K562 (cell line): ENCODE data around the gene PARP11. TPM values are rescaled to one million over a fixed set of nuclear protein-coding genes. Genes with fewer than 3 reads are reported as not detected.

Experiments
- MCM3 ChIP-seq: fragments of 450-650 bp; IDR thresholded peaks from 2 replicates; pipeline ENCODE4 v1.6.1; 2016
- POLR3A ChIP-seq: IDR thresholded peaks from 2 replicates; pipeline ENCODE4 v1.6.1; 2011; ENCODE audit warnings: borderline replicate concordance, mild to moderate bottlenecking, moderate library complexity; ENCODE audit not compliant: insufficient read length, insufficient read depth; ENCODE audit errors: extremely low read depth
- XRCC5 ChIP-seq: fragments of 200-400 bp; formaldehyde crosslinking; IDR thresholded peaks from 2 replicates; pipeline ENCODE4 v1.6.1; 2017; ENCODE audit warnings: low read depth, mild to moderate bottlenecking, low read length
- ZBTB7A ChIP-seq: IDR thresholded peaks from 2 replicates; pipeline ENCODE4 v1.6.1; 2011; ENCODE audit warnings: low read depth, mild to moderate bottlenecking, low read length, moderate library complexity, borderline replicate concordance; ENCODE audit not compliant: control insufficient read depth
- ZMIZ1 ChIP-seq, 2 experiments: fragments of 150-350 bp in 1 of 2; IDR thresholded peaks; 2 replicates each; pipeline ENCODE4 v1.6.1; 2012 to 2016; ENCODE audit warnings: low read depth in 2 of 2, low read length in 2 of 2, mild to moderate bottlenecking in 1 of 2, moderate library complexity in 1 of 2
- ZNF318 ChIP-seq, 2 experiments: fragments of 450-650 bp; IDR thresholded peaks; 2 replicates each; pipeline ENCODE4 v1.6.1; 2016; ENCODE audit warnings: mild to moderate bottlenecking in 2 of 2, borderline replicate concordance in 1 of 2, low read depth in 1 of 2, moderate library complexity in 1 of 2
- polyA plus RNA-seq, 8 experiments: library from polyadenylated mRNA; depleted of rRNA in 4 of 8; stranded (reverse) in 5 of 8; unstranded in 3 of 8; fragments of >200 nt; fragmentation: Nextera tagmentation in 2 of 8; fragmentation: Illumina TruSeq in 1 of 8; extraction: Ambion mirVana in 2 of 8; extraction: Trizol in 1 of 8; gene quantifications; 2 replicates each; pipeline versions ENCODE4 v1.2.1 to v1.2.3, GENCODE V29; 2011 to 2014; ENCODE audit warnings: inconsistent platforms in 1 of 8, missing spikeins in 1 of 8
- total RNA-seq, 7 experiments: library from RNA; depleted of rRNA in 6 of 7; stranded (reverse); fragments of >200 nt in 6 of 7; fragmentation: Illumina TruSeq in 2 of 7; extraction: Trizol in 2 of 7; gene quantifications; 2 replicates each; pipeline versions ENCODE4 v1.2.1 to v1.2.3, GENCODE V29; 2011 to 2021; ENCODE audit warnings: low replicate concordance in 1 of 7

PARP11 gene
- total and polyA plus RNA-seq, 9 of the 15 experiments (the other 6 are each of a cell fraction or from before 2014, with no cell fraction given), result 0.40 to 2.5 (median 1.4) TPM

GRCh38 chr12:3901116-3901515 lies 27.9 kb upstream of the PARP11 start (continued):
- TF ChIP-seq ZNF318 (IDR thresholded peaks at IDR 0.05; ENCODE audit: borderline replicate concordance in 1 of 2, low read depth in 1 of 2), result no peak
- no peak for TF ChIP-seq ZBTB7A
- no peak for TF ChIP-seq POLR3A
- TF ChIP-seq MCM3, result no peak
- no peak for TF ChIP-seq XRCC5
- no peak for TF ChIP-seq ZMIZ1 (IDR thresholded peaks at IDR 0.05; ENCODE audit: low read depth in 2 of 2, low read length in 2 of 2)
